H9 (cell line): ENCODE results near the gene UBFD1. TPM values are rescaled to one million over a fixed set of nuclear protein-coding genes. Genes with fewer than 3 reads are reported as not detected.
A peak's percentile ranks its signal among the peaks of the same experiment; 100 is the strongest.
"Not testable (repeated sequence)": the region's sequence is repeated elsewhere in the genome, so short reads cannot be mapped to it uniquely, and the experiment has no call there.

Experiments
- DNase-seq: peaks from one replicate; pipeline ENCODE4 v3.0.0-alpha.2; 2017
- H2AFZ ChIP-seq: one replicate; pipeline ENCODE4 v1.6.1; 2013; ENCODE audit warnings: mild to moderate bottlenecking, low read length, control low read depth, moderate library complexity
- H2AK5ac ChIP-seq: 2 replicates; pipeline ENCODE4 v1.6.1; 2013; ENCODE audit warnings: low read length, control low read depth, mixed read lengths; ENCODE audit not compliant: insufficient read length
- H2BK120ac ChIP-seq: one replicate; pipeline ENCODE4 v1.6.1; 2013; ENCODE audit warnings: low read depth, mild to moderate bottlenecking, low read length, control low read depth, inconsistent platforms; ENCODE audit not compliant: poor library complexity, severe bottlenecking
- H2BK12ac ChIP-seq: 2 replicates; pipeline ENCODE4 v1.6.1; 2013; ENCODE audit warnings: low read length, control low read depth, mixed read lengths, low read depth; ENCODE audit not compliant: insufficient read length
- H2BK15ac ChIP-seq: 2 replicates; pipeline ENCODE4 v1.6.1; 2013; ENCODE audit warnings: low read depth, low read length, control low read depth
- H2BK20ac ChIP-seq: one replicate; pipeline ENCODE4 v1.6.1; 2013; ENCODE audit warnings: low read depth, mild to moderate bottlenecking, low read length, control low read depth, inconsistent platforms; ENCODE audit not compliant: poor library complexity, severe bottlenecking
- H2BK5ac ChIP-seq: 2 replicates; pipeline ENCODE4 v1.6.1; 2013; ENCODE audit warnings: low read length, control low read depth, mixed read lengths; ENCODE audit not compliant: insufficient read length
- H3K14ac ChIP-seq: 2 replicates; pipeline ENCODE4 v1.6.1; 2013; ENCODE audit warnings: low read length, control low read depth; ENCODE audit not compliant: insufficient read depth
- H3K18ac ChIP-seq: 2 replicates; pipeline ENCODE4 v1.6.1; 2013; ENCODE audit warnings: low read depth, mild to moderate bottlenecking, mixed read lengths, low read length, control low read depth; ENCODE audit not compliant: insufficient read length
- H3K23ac ChIP-seq: 2 replicates; pipeline ENCODE4 v1.6.1; 2013; ENCODE audit warnings: low read length, control low read depth, mixed read lengths, low read depth; ENCODE audit not compliant: insufficient read length
- H3K23me2 ChIP-seq: 2 replicates; pipeline ENCODE4 v1.6.1; 2013; ENCODE audit warnings: low read depth, mild to moderate bottlenecking, mixed read lengths, low read length, control low read depth; ENCODE audit not compliant: insufficient read length, poor library complexity, severe bottlenecking
- H3K27ac ChIP-seq: 2 replicates; pipeline ENCODE4 v1.5.1; 2013; ENCODE audit warnings: low read length, control low read depth, mixed read lengths, low read depth; ENCODE audit not compliant: insufficient read length
- H3K27me3 ChIP-seq: 2 replicates; pipeline ENCODE4 v1.6.1; 2013; ENCODE audit warnings: low read length, control low read depth, inconsistent platforms; ENCODE audit not compliant: insufficient read depth
- H3K4ac ChIP-seq: 2 replicates; pipeline ENCODE4 v1.6.1; 2013; ENCODE audit warnings: low read depth, mild to moderate bottlenecking, control low read depth, inconsistent platforms, low read length, moderate library complexity
- H3K4me1 ChIP-seq: 2 replicates; pipeline ENCODE4 v1.6.1; 2013; ENCODE audit warnings: low read length, control low read depth, inconsistent platforms; ENCODE audit not compliant: insufficient read depth
- H3K4me2 ChIP-seq: 2 replicates; pipeline ENCODE4 v1.6.1; 2013; ENCODE audit warnings: low read length, control low read depth, mixed read lengths; ENCODE audit not compliant: insufficient read length, insufficient read depth
- H3K56ac ChIP-seq: 2 replicates; pipeline ENCODE4 v1.6.1; 2013; ENCODE audit warnings: low read depth, mild to moderate bottlenecking, mixed read lengths, low read length, control low read depth; ENCODE audit not compliant: insufficient read length
- H3K79me1 ChIP-seq: 2 replicates; pipeline ENCODE4 v1.6.1; 2013; ENCODE audit warnings: low read depth, mild to moderate bottlenecking, moderate library complexity, low read length, control low read depth, inconsistent platforms; ENCODE audit not compliant: insufficient read depth, poor library complexity, severe bottlenecking
- H3K79me2 ChIP-seq: 2 replicates; pipeline ENCODE4 v1.6.1; 2013; ENCODE audit warnings: low read length, control low read depth, inconsistent platforms; ENCODE audit not compliant: insufficient read depth
- H3K9ac ChIP-seq: 2 replicates; pipeline ENCODE4 v1.6.1; 2013; ENCODE audit warnings: low read length, control low read depth, mixed read lengths; ENCODE audit not compliant: insufficient read length; ENCODE audit errors: extremely low read depth
- H3K9me3 ChIP-seq: one replicate; pipeline ENCODE4 v1.6.1; 2013; ENCODE audit warnings: low read depth, low read length, inconsistent platforms; ENCODE audit not compliant: control insufficient read depth
- H3T11ph ChIP-seq: one replicate; pipeline ENCODE4 v1.6.1; 2013; ENCODE audit warnings: mild to moderate bottlenecking, low read length, control low read depth, inconsistent platforms
- H4K20me1 ChIP-seq: one replicate; pipeline ENCODE4 v1.6.1; 2013; ENCODE audit not compliant: control insufficient read depth, insufficient read length, insufficient read depth
- H4K5ac ChIP-seq: 2 replicates; pipeline ENCODE4 v1.6.1; 2013; ENCODE audit warnings: low read depth, mild to moderate bottlenecking, mixed read lengths, low read length, control low read depth; ENCODE audit not compliant: insufficient read length
- H4K8ac ChIP-seq: replicated peaks from 2 replicates; pipeline ENCODE4 v1.6.1; 2013; ENCODE audit warnings: low read length, control low read depth, mixed read lengths, low read depth; ENCODE audit not compliant: insufficient read length
- H4K91ac ChIP-seq: 2 replicates; pipeline ENCODE4 v1.6.1; 2013; ENCODE audit warnings: low read depth, mild to moderate bottlenecking, moderate library complexity, mixed read lengths, low read length, control low read depth; ENCODE audit not compliant: insufficient read length
- H3K27ac Mint-ChIP-seq, 3 experiments: 2 replicates in 2 of 3; 3 replicates in 1 of 3; pipeline ENCODE4 v1.8.0; 2020 to 2021; ENCODE audit warnings: mixed read lengths in 3 of 3, mild to moderate bottlenecking in 1 of 3, moderate library complexity in 1 of 3
- H3K27me3 Mint-ChIP-seq: 2 replicates; pipeline ENCODE4 v1.8.0; 2021; ENCODE audit warnings: low read depth, mild to moderate bottlenecking, moderate library complexity, mixed read lengths
- H3K36me3 Mint-ChIP-seq, 3 experiments: 2 replicates in 2 of 3; 3 replicates in 1 of 3; pipeline ENCODE4 v1.8.0; 2020 to 2021; ENCODE audit warnings: low read depth in 3 of 3, mixed read lengths in 3 of 3; ENCODE audit not compliant: insufficient read depth in 1 of 3
- H3K4me1 Mint-ChIP-seq, 2 experiments: 2 replicates each; pipeline ENCODE4 v1.8.0; 2020; ENCODE audit warnings: mixed read lengths in 2 of 2
- H3K4me3 Mint-ChIP-seq, 2 experiments: 2 replicates in 1 of 2; 3 replicates in 1 of 2; pipeline ENCODE4 v1.8.0; 2020 to 2021; ENCODE audit warnings: mild to moderate bottlenecking in 2 of 2, mixed read lengths in 2 of 2, moderate library complexity in 1 of 2
- H3K9me3 Mint-ChIP-seq, 2 experiments: 2 replicates in 1 of 2; 3 replicates in 1 of 2; pipeline ENCODE4 v1.8.0; 2020; ENCODE audit warnings: mild to moderate bottlenecking in 2 of 2, mixed read lengths in 2 of 2, moderate library complexity in 1 of 2
- WGBS: extraction: QIAGEN DNeasy Blood & Tissue Kit; methylation state at CpG from one replicate; pipeline ENCODE4 v1.1.7; 2013; ENCODE audit warnings: missing lambda C conversion rate, low lambda C conversion rate, mixed read lengths; ENCODE audit not compliant: insufficient read length; ENCODE audit errors: extremely low coverage; 5-methylcytosine and 5-hydroxymethylcytosine counted together
- total RNA-seq: library from RNA; stranded (reverse); gene quantifications from 2 replicates; pipeline ENCODE4 v1.2.1, GENCODE V29; 2021
- TF ChIP-seq, protein P1 (sequence below): fragments of 200-600 bp; sonication (generic); conservative IDR thresholded peaks from 3 replicates; pipeline ENCODE4 v1.8.0; 2021; ENCODE audit warnings: antibody characterized with exemption, mild to moderate bottlenecking

The UBFD1 gene
- total RNA-seq, 1 experiment from 2014 or later: 107 TPM

DNA sequence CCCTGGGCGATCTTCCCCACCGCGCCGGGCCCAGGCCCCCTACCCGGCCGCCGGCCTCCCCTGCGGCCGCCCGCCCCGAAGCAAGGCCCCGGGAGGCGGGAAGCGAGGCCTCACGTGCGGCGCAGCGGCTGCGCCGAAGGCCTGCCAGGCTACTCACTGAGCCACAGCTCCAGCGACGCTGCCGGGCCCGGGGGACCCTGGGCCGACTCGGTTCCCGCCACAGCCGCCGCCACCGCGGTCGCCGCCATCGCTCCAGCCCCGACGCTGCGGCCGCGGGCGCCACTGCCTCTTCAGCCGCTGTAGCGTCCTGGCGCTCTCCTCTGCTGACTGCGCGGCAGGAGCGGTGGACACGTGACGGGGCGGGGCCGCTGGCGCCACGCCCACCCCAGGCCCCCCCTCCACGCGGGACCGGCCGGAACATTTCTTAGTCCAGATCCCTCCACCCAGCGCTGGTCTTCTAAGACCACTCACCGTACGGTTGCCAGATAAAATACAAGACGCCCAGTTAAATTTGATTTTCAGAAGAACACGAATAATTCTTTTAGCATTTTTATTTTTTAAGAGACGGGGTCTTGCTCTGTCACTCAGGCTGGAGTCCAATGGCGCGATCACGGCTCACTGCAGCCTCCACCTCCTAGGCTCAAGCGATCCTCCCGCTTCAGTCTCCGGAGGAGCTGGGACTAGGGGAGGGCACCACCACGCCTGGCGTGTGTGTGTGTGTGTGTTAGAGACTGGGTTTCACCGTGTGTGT, 47.2 kb upstream of the UBFD1 start, which contains the start of gene GGA2:
GGA2 (minus strand) TSS at position 331 of the 751 bp plus-strand sequence; CDS start at position 248, 83 bp downstream.
- TF ChIP-seq, protein P1, sequence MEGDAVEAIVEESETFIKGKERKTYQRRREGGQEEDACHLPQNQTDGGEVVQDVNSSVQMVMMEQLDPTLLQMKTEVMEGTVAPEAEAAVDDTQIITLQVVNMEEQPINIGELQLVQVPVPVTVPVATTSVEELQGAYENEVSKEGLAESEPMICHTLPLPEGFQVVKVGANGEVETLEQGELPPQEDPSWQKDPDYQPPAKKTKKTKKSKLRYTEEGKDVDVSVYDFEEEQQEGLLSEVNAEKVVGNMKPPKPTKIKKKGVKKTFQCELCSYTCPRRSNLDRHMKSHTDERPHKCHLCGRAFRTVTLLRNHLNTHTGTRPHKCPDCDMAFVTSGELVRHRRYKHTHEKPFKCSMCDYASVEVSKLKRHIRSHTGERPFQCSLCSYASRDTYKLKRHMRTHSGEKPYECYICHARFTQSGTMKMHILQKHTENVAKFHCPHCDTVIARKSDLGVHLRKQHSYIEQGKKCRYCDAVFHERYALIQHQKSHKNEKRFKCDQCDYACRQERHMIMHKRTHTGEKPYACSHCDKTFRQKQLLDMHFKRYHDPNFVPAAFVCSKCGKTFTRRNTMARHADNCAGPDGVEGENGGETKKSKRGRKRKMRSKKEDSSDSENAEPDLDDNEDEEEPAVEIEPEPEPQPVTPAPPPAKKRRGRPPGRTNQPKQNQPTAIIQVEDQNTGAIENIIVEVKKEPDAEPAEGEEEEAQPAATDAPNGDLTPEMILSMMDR: no peak
- H3K27me3 Mint-ChIP-seq: no peaks in the 10 kb centered on the region
- Histone ChIP-seq H3T11ph (no peak within 1 kb of the TSS), H3K9me3 (no peaks in the 10 kb centered on the region), H2BK120ac (no peak within 1 kb of the TSS), H3K79me1 (peaks cover 10% of the 10 kb centered on the region), H3K18ac (peak within 1 kb of the TSS; percentile 65), H2BK20ac (no peak within 1 kb of the TSS), H2BK12ac (no peak within 1 kb of the TSS), H3K79me2 (peaks cover 33% of the 10 kb centered on the region; the same call in 1 of the 2 replicates), H4K91ac (no peak within 1 kb of the TSS), H3K14ac (peak within 1 kb of the TSS; percentile 97), H4K8ac (no peak within 1 kb of the TSS), H2BK15ac (no peak within 1 kb of the TSS), H3K4me1 (no peaks in the 10 kb centered on the region; the same call in 1 of the 2 replicates), H2AFZ (no peak within 1 kb of the TSS), H2AK5ac (no peak within 1 kb of the TSS), H2BK5ac (no peak within 1 kb of the TSS), H3K4ac (no peak within 1 kb of the TSS), H3K4me2 (peak within 1 kb of the TSS; percentile 98), H3K27ac (no peak within 1 kb of the TSS), H3K9ac (peak within 1 kb of the TSS; percentile 91), H3K27me3 (no peaks in the 10 kb centered on the region), H4K20me1 (no peaks in the 10 kb centered on the region), H3K23ac (no peak within 1 kb of the TSS), H3K23me2 (peaks cover 14% of the 10 kb centered on the region), H3K56ac (no peak within 1 kb of the TSS), H4K5ac (no peak within 1 kb of the TSS)
- H3K4me3 Mint-ChIP-seq: peak within 1 kb of the TSS; percentile 86 to 88
- WGBS: no CpG with 5 or more reads among the region's 71 CpGs
- peak; percentile 80 for DNase-seq
- peaks cover 0 to 7% of the 10 kb centered on the region in 2 experiments; a peak in 1 of 5 replicates for H3K9me3 Mint-ChIP-seq
- peaks cover 26 to 28% of the 10 kb centered on the region in 2 experiments for H3K4me1 Mint-ChIP-seq
- H3K27ac Mint-ChIP-seq: peak within 1 kb of the TSS; percentile 29 to 95 (median 80)
- peaks cover 11 to 31% (median 31%) of the 10 kb centered on the region in 3 experiments; a peak in 6 of 7 replicates for H3K36me3 Mint-ChIP-seq

DNA sequence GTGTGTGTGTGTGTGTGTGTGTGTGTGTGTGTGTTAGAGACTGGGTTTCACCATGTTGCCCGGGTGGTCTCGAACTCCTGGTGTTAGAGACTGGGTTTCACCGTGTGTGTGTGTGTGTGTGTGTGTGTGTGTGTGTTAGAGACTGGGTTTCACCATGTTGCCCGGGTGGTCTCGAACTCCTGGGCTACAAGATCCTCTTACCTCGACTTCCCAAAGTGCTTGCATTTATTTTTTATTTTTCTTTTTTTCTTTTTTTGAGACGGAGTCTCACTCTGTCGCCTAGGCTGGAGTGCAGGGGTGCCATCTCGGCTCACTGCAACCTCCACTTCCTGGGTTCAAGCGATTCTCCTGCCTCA, 46.6 kb upstream of the UBFD1 start:
- Mint-ChIP-seq H3K36me3 (peaks cover 13 to 35% (median 31%) of the 10 kb centered on the region in 3 experiments; a peak in 6 of 7 replicates), H3K4me3 (peak overlapping the region; percentile 69 to 85)
- not testable (repeated sequence) for H3K9ac ChIP-seq

More for the DNA sequence above, 46.6 kb upstream of the UBFD1 start:
- H3K27ac ChIP-seq, H2BK12ac ChIP-seq, H2AK5ac ChIP-seq, H3K27me3 Mint-ChIP-seq, H3K18ac ChIP-seq, H3K56ac ChIP-seq, H3K4me1 ChIP-seq, H3K9me3 ChIP-seq, H3T11ph ChIP-seq, H3K14ac ChIP-seq, H4K5ac ChIP-seq, H4K20me1 ChIP-seq, DNase-seq, H4K91ac ChIP-seq, H2BK20ac ChIP-seq, H3K23ac ChIP-seq, H2BK120ac ChIP-seq, H2AFZ ChIP-seq, H4K8ac ChIP-seq, H3K27me3 ChIP-seq, H3K9me3 Mint-ChIP-seq, H2BK5ac ChIP-seq, H2BK15ac ChIP-seq, H3K4ac ChIP-seq: not testable (repeated sequence)
- peaks cover 14% of the 10 kb centered on the region for H3K23me2 ChIP-seq
- peak overlapping the region; percentile 98 for H3K4me2 ChIP-seq
- Mint-ChIP-seq H3K27ac (peak overlapping the region in 1 of 3 experiments; percentile 80; a peak in 1 of 7 replicates), H3K4me1 (peaks cover 23 to 24% of the 10 kb centered on the region in 2 experiments)
- peaks cover 32% of the 10 kb centered on the region; the same call in 1 of the 2 replicates for H3K79me2 ChIP-seq
- H3K79me1 ChIP-seq: peaks cover 10% of the 10 kb centered on the region
- no CpG with 5 or more reads among the region's 10 CpGs for WGBS
